AG08396 (cell line): ENCODE data around the gene FBXW10.
"Not testable (repeated sequence)": the region's sequence is repeated elsewhere in the genome, so short reads cannot be mapped to it uniquely, and the experiment has no call there.

Experiments used
- DNase-seq: peaks from one replicate; pipeline ENCODE4 v3.0.0; 2012; ENCODE audit warnings: low spot score, mixed read lengths

The FBXW10 gene

GRCh38 chr17:18750242-18750641, 6.4 kb downstream of the FBXW10 start:
- DNase-seq, result not testable (repeated sequence)

DNA sequence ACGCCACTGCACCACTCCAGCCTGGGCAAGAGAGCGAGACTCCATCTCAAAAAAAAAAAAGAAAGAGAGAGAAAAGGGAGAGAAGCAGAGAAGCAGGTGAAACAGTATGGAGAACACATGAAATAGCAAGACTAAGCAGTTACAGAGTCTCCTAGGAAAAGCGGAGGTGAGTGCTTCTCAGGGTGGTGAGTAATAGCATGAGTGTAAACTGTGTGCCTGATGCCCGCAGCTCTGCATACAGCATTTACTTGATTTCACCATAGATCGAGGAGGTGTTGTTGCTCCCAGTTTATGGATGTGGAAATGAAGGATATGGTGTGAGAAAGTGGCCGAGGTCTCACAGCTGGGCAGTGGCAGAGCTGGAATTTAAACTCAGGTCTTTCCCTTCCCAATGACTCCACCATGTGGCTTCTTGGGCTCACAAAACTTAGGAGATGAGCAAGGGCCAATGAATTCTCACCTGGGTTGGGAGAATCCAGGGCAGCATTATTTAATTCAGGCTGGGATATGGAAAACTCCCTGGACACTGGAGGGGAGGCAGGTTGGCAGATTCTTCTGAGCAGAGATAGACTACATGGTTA, 10.1 kb downstream of the FBXW10 start:
- not testable (repeated sequence) for DNase-seq

DNA sequence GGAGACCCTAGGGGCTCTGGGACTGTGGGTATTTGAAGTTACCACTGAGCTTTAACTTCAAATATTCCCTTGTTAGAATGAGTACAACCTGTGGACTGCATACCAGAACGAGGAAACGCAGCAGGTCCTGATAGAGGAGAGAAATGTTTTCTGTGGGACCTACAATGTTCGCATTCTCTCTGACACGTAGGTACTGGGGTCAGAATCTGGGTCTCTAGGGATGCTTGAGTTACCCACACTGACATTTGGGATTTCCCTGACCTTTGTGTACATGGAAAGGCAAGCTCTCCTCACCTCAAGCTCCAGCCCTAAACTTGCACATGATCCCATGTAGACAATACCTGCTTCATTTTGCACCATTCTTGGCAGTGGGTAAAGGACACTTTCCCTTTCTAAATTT, 12.1 kb downstream of the FBXW10 start:
- DNase-seq, result not testable (repeated sequence)

- DNase-seq, result not testable (repeated sequence)
These were observed 13.7 kb downstream of the FBXW10 start for GRCh38 chr17:18757368-18758044.

GRCh38 chr17:18758344-18758743, 14.5 kb downstream of the FBXW10 start:
- not testable (repeated sequence) for DNase-seq

GRCh38 chr17:18760221-18760620, 16.4 kb downstream of the FBXW10 start:
- DNase-seq, result not testable (repeated sequence)

- not testable (repeated sequence) for DNase-seq
These were observed 26.7 kb downstream of the FBXW10 start for GRCh38 chr17:18770572-18770971.

DNA sequence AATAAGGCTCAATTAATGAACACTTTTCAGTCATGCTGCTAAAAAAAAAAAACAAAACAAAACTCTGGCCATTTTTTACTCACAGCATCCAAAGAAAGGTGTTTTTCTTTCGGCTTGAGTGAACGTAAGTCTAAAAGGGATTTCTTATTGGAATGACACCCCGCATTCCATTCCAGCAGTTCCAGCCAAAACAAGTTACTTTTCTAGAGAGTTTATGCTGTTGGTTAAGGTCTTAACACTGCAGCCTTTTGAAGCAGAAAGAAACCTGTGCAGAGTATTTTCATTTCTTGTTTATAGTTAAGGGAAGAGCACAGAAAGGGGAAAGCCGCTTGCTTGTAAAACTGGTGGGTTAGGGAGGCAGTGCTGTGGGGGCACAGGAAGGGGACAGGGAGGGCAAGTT, 27.2 kb downstream of the FBXW10 start:
- DNase-seq, result not testable (repeated sequence)

DNA sequence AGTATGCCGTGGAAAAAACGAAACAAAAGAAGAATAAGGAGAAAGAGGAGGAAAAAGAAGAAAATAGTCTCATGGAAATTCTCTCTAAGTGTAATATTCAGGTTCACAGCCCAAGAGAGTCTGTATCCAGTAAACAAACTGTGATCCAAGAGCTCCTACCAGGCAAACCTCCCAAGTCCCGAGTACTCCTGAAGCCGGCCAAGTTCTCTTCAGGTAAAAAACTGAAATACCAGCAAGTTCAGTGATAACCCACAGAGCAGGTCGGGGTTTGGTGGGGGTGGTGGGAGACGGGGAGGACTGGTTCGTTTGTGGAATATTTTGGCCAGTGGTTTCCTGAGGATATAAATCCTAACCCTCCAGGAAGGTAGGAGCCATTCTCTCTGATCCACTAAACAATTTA, 28.6 kb downstream of the FBXW10 start:
- DNase-seq, result no peak

GRCh38 chr17:18780991-18781718, 37.3 kb downstream of the FBXW10 start, which contains the start of gene TVP23B:
TVP23B (plus strand) TSS chr17:18781183; CDS start chr17:18781294, 111 bp downstream.
- peak; percentile 79 for DNase-seq

- DNase-seq, result not testable (repeated sequence)
These were observed 38.0 kb downstream of the FBXW10 start for GRCh38 chr17:18781805-18782204.

DNA sequence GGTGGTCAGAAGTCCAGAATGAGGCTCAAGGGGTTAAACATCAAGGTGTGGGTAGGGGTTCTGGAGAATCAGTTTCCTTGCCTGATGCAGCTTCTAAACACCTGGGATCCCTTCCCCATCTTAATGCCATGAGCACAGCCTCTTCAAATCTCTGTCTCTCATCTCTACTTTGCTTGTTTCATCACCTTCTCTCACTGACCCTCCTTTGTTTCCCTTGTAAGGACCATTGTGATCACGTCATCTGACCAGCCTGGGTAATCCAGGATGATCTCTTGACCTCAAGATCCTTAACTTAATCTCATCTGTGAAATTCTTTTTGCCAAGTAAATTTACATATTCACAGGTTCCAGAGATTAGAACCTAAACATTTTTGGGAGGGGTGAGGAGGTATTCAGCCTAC, 42.1 kb downstream of the FBXW10 start:
- not testable (repeated sequence) for DNase-seq

DNA sequence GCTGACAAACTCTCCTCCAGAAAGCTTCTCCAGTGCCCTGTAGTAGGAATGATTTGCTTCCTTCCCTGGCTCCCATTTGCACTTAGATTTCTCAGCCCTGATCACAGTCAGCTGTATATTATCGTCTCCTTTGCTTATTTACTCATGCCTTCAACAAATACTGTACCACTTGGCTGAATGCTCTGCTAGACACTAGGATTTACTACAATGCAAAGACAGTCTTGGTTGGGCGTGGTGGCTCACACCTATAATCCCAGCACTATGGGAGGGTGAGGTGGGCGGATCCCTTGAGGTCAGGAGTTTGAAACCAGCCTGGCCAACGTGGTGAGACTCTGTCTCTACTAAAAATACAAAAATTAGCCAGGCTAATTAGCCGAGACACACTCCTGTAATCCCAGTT, 43.0 kb downstream of the FBXW10 start:
- not testable (repeated sequence) for DNase-seq

GRCh38 chr17:18791402-18791801, 47.5 kb downstream of the FBXW10 start:
- not testable (repeated sequence) for DNase-seq

- not testable (repeated sequence) for DNase-seq
These were observed 51.0 kb downstream of the FBXW10 start for GRCh38 chr17:18794841-18795240.

DNA sequence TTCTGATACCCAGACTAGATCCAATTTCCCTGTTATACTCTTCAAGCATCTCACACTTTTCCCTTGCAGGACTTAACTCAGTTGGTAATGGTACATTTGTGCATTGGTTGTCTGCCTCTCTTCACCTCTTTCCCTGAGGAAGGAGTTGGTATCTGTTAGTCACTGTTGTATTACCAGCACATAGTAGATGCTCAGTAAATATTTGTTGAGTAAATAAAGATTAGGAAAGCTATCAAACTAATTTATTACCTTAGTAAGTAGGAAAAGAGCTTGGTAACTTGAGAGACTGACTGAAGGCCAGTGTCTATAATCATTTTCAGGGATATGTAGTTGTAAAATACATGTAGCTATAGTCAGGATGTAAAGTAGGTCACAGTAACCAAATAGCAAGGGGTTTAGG, 53.0 kb downstream of the FBXW10 start:
- DNase-seq, result not testable (repeated sequence)

DNA sequence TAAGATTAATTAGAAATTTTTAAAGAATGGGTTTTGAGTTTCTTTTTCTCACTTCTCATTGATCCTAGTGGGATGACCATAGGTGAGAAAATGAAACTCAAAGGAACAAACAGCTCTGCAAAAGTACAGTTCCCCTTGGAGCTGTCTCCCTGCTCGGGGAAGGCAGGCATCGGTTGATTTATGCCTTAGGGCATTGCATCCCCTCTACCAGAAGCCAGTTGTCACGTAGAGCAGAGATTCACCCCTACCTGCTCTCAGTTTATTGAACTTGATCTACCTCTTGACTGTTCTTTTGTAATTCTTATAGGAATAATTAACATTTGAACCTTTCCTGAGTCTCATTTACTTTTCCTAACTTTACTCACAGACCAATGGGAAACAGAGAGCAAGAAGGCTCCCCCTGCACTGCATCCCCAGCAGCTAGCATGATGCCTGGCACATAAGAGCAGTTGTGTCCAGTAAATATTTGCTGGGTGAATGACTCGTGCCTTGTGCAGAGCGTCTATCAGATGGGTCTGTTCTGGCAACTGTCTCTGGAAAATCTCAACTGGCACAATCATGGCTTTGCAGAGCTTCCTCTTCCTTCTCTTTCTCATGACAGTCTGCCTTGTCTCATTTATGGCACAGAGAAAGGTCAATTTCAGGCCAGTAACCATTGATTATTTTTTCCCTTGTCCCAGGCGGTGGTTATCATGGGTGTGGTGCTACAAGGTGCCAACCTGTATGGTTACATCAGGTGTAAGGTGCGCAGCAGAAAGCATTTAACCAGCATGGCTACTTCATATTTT, 59.8 kb downstream of the FBXW10 start:
- DNase-seq, result not testable (repeated sequence)

GRCh38 chr17:18815924-18816323, 72.1 kb downstream of the FBXW10 start:
- DNase-seq, result not testable (repeated sequence)

DNA sequence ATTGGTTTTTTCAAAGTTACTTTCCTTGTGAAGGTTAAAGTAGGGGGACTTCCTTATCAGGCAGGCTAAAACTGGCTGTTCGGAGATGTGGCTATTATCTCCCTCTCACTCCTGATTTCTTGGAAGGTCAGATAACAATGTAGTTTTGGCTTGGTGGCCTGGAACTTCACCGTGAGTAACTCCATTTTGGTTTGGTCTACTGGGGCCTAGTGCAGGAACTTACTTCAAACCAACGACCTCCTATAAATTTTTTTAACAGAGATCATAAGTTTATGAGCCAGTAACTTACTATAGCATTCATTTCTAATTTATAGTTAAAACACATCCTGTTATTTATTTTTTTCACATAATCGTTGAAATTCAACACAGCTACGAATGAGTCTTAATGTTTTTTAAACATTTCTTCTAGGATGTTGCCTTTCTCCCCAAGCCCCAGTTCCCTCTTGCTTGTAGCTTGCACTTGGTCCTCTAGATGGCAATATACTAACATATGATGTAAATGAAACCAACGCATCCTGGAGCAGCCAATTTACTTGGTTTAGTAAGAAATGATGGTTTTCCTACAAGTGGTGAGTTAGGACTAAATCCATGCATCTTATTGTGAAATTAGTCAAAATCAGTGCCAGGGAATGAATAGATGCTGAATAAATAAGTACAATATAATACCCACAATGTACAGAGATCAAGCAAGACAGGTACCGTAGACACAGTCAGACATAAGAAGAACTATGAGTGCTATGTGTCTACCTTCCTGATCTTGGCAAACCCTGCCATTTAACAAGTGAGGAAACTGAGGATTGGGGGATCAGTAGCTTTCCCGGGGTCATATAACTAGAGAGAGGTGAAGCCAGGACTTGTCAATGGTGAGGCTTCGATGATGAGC, 72.9 kb downstream of the FBXW10 start:
- peak; percentile 20 for DNase-seq

DNA sequence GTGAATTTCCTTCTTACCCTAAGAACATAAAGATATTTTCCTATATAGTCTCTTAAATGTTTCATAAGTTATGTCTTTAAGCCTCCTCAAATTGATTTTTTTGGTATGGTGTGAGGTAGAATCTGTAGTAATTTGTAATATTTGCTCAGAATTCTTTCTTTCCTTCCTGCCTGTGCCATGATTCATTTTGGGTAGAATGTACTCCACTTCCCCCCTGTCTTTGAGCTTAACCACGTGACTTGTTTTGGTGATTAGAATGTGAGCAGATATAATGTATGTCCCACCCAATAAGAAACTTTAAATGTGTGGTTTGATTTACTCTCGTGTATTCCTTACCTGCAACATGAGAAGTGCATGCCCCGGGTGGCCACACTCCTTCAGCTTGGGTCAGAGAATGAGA, 77.6 kb downstream of the FBXW10 start:
- not testable (repeated sequence) for DNase-seq

GRCh38 chr17:18827613-18828012, 83.8 kb downstream of the FBXW10 start:
- not testable (repeated sequence) for DNase-seq
